Activated CD4-positive, alpha-beta T cell treated with anti-CD3 and anti-CD28 coated beads, Interleukin-2, amount 10 ng/mL, durations not matched to agents 24 days and 14 days (primary cell): Measurements from ENCODE around the gene ADAM8. TPM values are rescaled to one million over a fixed set of nuclear protein-coding genes. Genes with fewer than 3 reads are reported as not detected.
A peak's percentile ranks its signal among the peaks of the same experiment; 100 is the strongest.

Experiments
- DNase-seq: peaks from one replicate; pipeline ENCODE4 v3.0.0; 2022
- H3K27ac Mint-ChIP-seq: one replicate; pipeline ENCODE4 v1.8.0; 2022; ENCODE audit warnings: mild to moderate bottlenecking, mixed read lengths
- H3K27me3 Mint-ChIP-seq: one replicate; pipeline ENCODE4 v1.8.0; 2022; ENCODE audit warnings: mixed read lengths
- H3K36me3 Mint-ChIP-seq: one replicate; pipeline ENCODE4 v1.8.0; 2022; ENCODE audit warnings: low read depth, mild to moderate bottlenecking, mixed read lengths
- H3K4me1 Mint-ChIP-seq: one replicate; pipeline ENCODE4 v1.8.0; 2021; ENCODE audit warnings: mixed read lengths
- H3K4me3 Mint-ChIP-seq: one replicate; pipeline ENCODE4 v1.8.0; 2022; ENCODE audit warnings: mild to moderate bottlenecking, moderate library complexity, mixed read lengths
- H3K9me3 Mint-ChIP-seq: one replicate; pipeline ENCODE4 v1.8.0; 2021; ENCODE audit warnings: mixed read lengths
- intact Hi-C: fragments of 100-400 bp; cut with micrococcal nuclease; formaldehyde crosslinking; loops from one replicate; pipeline ENCODE4 v1.15.1; 2023
- total RNA-seq: library from RNA; stranded (reverse); gene quantifications from 2 replicates; pipeline ENCODE4 v1.2.3, GENCODE V29; 2022

ADAM8 gene
- total RNA-seq, 1 donor from 2014 or later: 143 TPM

DNA sequence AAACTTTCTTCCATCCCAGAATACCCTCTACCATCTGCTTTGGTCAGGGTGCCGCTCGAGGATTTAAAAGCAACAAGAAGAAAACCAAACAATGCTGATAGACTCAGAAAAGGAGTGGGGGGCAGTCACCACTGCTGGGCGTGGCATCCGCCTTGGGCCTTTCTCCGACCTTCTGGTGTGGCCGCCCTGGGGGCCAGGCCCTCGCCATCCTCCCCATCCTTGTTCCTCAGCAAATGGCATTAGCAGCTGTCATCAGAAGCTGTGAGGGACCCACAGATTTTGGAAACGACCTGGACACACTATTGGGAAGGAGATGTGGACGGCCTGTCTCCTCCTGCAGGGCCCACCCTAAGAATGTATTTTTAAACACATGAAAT lies 36.1 kb upstream of the ADAM8 start:
- DNase-seq: no peak
- H3K9me3 Mint-ChIP-seq: peaks cover 6% of the 10 kb centered on the region
- H3K4me1 Mint-ChIP-seq: peaks cover 10% of the 10 kb centered on the region
- no peak overlapping the region for H3K4me3 Mint-ChIP-seq
- peaks cover 20% of the 10 kb centered on the region for H3K36me3 Mint-ChIP-seq
- intact Hi-C loops: no loop called here
- H3K27me3 Mint-ChIP-seq: peaks cover 2% of the 10 kb centered on the region
- H3K27ac Mint-ChIP-seq: no peak overlapping the region

DNA sequence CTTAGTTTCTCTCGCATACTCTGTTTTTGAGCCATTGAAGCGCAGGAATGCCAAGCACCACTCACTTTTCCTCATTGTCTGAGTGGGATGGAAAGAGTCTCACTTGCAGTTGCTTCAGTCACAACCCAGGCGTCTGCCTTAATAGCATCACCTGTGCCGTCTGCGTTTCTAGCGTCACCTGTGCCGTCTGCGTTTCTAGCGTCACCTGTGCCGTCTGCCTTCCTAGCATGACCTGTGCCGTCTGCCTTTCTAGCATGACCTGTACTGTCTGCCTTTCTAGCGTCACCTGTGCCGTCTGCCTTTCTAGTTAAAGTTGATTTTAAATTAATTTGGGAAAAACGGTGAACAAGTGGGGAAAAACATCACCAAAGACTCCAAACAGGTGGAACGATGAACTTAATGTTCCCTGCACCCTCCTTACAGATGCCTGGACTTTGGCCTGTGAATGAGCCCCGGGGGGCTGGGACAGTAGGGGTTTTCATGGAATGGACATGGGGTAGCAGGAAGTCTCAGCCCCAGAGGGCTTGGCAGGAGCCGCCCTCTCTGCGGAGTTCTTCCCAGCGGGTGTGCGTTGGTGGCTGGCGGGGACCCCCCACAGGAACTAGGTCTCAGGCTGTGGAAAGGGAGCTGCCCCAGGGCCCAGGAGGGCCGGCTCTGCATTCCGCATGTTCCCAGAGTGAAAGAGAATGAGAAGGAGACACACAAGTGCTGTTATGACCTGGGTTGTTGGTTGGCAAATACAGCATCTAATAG lies 35.5 kb upstream of the ADAM8 start:
- Mint-ChIP-seq H3K4me3 (no peak overlapping the region), H3K4me1 (peaks cover 13% of the 10 kb centered on the region), H3K36me3 (peaks cover 20% of the 10 kb centered on the region), H3K27me3 (peaks cover 2% of the 10 kb centered on the region), H3K9me3 (peaks cover 6% of the 10 kb centered on the region), H3K27ac (no peak overlapping the region)
- intact Hi-C loops: no loop called here
- no peak for DNase-seq

DNA sequence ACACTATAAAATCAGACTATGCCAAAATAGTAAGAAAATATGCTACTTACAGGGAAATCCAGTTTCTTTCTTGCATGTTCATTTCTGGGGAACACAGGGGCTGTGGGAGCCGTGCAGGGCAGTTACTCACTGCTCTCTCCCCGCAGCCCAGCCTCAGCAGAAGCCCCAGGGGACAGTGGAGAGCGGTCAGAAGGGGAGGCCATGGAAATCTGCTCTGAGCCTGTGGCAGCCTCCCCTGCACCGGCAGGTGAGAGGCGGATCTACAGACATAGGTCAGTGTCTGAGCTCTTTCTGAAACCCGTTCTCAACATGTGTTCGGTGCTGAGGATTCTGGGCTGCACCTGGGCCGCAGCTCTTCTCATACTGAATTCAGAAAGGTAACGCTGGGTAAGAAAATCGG lies 34.9 kb upstream of the ADAM8 start:
- H3K4me1 Mint-ChIP-seq: peaks cover 17% of the 10 kb centered on the region
- no peak overlapping the region for H3K27ac Mint-ChIP-seq
- peaks cover 2% of the 10 kb centered on the region for H3K27me3 Mint-ChIP-seq
- H3K4me3 Mint-ChIP-seq: no peak overlapping the region
- intact Hi-C loops: no loop called here
- peaks cover 6% of the 10 kb centered on the region for H3K9me3 Mint-ChIP-seq
- peaks cover 20% of the 10 kb centered on the region for H3K36me3 Mint-ChIP-seq
- DNase-seq: no peak

DNA sequence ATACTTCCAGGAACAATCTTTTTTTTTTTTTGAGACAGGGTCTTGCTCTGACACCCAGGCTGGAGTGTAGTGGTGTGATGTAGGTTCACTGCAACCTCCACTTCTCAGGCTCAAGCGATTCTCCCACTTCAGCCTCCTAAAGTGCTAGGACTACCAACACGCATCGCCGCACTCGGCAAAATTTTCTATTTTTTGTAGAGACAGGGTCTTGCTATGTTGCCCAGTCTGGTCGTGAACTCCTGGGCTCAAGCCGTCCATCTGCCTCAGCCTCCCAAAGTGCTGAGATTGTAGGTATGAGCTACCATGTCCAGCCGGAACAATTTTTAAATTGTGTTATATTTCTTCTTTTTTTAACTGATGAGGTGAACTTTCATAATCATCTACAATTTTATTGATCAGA lies 34.1 kb upstream of the ADAM8 start:
- intact Hi-C loops: no loop called here
- Mint-ChIP-seq H3K27me3 (peaks cover 2% of the 10 kb centered on the region), H3K9me3 (no peaks in the 10 kb centered on the region), H3K4me3 (no peak overlapping the region), H3K36me3 (peaks cover 20% of the 10 kb centered on the region), H3K4me1 (peaks cover 14% of the 10 kb centered on the region), H3K27ac (no peak overlapping the region)
- no peak for DNase-seq

DNA sequence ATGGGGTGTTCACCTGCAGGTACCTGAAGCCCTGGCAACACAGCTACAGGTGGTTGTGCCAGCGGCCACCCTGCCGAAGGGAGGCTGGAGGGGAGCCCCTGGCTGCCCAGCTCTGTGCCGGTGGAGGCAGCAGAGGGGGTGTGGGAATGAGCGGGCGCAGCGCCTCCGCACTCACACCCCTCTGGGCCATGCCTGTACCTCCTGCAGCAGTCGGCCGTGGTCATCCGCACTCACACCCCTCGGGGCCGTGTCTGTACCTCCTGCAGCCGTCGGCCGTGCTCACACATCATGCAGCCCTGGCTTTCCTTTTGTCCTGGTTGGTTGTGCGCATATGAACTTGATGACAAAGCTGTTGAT lies 33.7 kb upstream of the ADAM8 start:
- Mint-ChIP-seq H3K27ac (no peak overlapping the region), H3K4me1 (peaks cover 16% of the 10 kb centered on the region), H3K9me3 (no peaks in the 10 kb centered on the region), H3K36me3 (peaks cover 21% of the 10 kb centered on the region), H3K4me3 (no peak overlapping the region), H3K27me3 (peaks cover 2% of the 10 kb centered on the region)
- intact Hi-C loops: no loop called here
- DNase-seq: no peak

DNA sequence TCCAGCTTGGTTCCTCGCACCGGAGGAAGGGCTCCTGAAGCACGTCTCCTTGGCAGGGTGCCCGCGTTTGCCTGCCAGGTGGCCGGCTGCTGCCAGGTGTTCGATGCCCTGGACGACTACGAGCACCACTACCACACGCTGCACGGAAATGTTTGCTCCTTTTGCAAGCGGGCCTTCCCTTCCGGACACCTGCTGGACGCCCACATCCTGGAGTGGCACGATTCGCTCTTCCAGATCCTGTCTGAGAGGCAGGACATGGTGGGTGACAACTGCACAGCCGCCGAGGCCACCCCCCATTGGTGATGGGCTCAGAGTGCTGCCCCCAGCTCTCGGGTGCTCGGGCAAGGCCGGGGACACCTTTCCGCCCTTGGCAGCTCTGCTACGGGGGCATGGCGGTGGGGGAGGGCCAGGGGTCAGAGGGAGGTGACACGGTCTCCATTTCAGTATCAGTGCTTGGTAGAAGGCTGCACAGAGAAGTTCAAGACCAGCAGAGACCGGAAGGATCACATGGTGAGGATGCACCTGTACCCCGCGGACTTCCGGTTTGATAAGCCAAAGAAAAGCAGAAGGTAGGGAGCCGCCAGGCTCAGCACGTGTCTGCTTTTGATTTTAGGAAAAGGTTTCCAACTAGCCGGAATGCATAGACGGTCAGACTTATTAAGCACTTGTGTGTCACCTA lies 33.2 kb upstream of the ADAM8 start:
- H3K27ac Mint-ChIP-seq: no peak overlapping the region
- peaks cover 2% of the 10 kb centered on the region for H3K27me3 Mint-ChIP-seq
- intact Hi-C loops: loop anchor here (1.0 to 5.0 kb wide), 5 partner anchors 35 to 368 kb away; partner anchors contain the start of genes CFAP46, FUOM, MTG1 and PAOX
- peaks cover 24% of the 10 kb centered on the region for H3K36me3 Mint-ChIP-seq
- H3K9me3 Mint-ChIP-seq: no peaks in the 10 kb centered on the region
- H3K4me1 Mint-ChIP-seq: peaks cover 18% of the 10 kb centered on the region
- no peak for DNase-seq
- H3K4me3 Mint-ChIP-seq: peak overlapping the region; percentile 73

DNA sequence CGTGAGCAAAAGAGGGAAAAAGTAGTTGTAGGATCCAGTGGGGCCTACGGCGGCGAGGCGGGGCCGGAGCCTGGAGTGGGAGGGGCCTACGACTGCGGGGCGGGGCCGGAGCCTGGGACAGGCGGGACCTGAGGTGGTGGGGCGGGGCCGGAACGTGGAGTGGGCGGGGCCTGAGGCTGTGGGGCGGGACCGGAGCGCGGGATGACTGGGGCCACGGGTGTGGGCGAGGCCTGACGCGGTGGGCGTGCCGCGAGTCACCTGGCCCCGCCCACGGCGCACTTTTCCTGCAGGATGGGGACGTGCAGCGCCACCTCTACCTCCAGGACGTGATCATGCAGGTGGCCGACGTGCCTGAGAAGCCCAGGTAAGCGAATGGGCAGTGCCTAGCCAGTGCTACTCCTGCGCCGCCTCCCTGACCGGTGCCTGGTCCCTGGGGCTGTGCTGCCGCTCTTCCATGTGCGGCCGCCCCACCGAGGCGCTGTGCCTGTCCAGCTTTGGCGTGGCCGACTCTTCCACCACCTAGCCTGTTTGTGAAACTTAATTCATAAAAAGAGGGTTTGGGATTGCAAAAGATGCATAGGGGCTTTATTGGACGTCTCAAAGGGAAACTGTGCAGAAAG lies 32.5 kb upstream of the ADAM8 start:
- Mint-ChIP-seq H3K36me3 (peaks cover 24% of the 10 kb centered on the region), H3K27ac (peak overlapping the region; percentile 81), H3K27me3 (peaks cover 2% of the 10 kb centered on the region), H3K4me1 (peaks cover 17% of the 10 kb centered on the region), H3K4me3 (peak overlapping the region; percentile 73), H3K9me3 (no peaks in the 10 kb centered on the region)
- intact Hi-C loops: loop anchor here (1.0 to 5.0 kb wide), 5 partner anchors 34 to 367 kb away; partner anchors contain the start of genes CFAP46, FUOM, MTG1 and PAOX
- DNase-seq: peak; percentile 97

DNA sequence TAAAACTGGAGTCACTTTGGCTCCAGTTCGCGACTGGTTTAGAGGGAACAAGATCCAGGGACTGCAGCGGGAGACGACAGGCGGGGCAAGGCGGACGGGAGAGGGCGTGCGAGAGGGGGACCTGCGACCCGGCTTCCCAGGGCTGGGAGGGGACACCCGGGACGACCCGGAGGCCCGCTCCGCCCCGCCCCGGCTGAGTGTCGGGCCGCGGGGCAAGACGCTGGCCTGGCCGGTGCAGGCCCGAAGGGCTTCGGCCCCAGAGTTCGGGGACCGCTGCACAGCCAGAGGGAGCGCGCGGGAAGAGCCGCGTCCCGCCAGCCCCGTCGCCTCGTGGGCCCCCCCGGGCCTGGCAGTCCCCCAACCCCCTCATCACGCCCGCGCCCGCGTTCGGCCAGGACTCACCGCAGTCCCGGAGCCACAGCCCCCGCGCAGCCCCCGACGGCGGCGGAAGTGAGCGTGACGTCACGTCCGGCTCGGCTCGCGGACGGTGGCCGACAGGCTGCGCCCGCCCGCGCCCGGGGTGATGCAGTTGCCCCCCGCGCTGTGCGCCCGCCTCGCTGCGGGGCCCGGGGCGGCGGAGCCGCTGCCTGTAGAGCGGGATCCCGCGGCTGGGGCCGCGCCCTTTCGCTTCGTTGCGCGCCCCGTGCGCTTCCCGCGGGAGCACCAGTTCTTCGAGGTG lies 31.9 kb upstream of the ADAM8 start, which contains the start of the genes TUBGCP2 and ZNF511:
Gene TUBGCP2, minus strand, starts transcription at position 452 of the 679 bp plus-strand sequence. CDS start 5,931 bp downstream, outside the sequence.
Gene ZNF511, plus strand, starts transcription at position 494 of the 679 bp plus-strand sequence. Its CDS starts 30 bp downstream, at position 524.
- peak; percentile 98 for DNase-seq
- peak within 1 kb of the TSS; percentile 98 for H3K27ac Mint-ChIP-seq
- no peaks in the 10 kb centered on the region for H3K9me3 Mint-ChIP-seq
- H3K4me3 Mint-ChIP-seq: peak within 1 kb of the TSS; percentile 94
- intact Hi-C loops: loop anchor here (1.0 to 5.0 kb wide), 5 partner anchors 33 to 366 kb away; partner anchors contain the start of genes CFAP46, FUOM, MTG1 and PAOX
- H3K36me3 Mint-ChIP-seq: peaks cover 24% of the 10 kb centered on the region
- H3K27me3 Mint-ChIP-seq: peaks cover 2% of the 10 kb centered on the region
- H3K4me1 Mint-ChIP-seq: peaks cover 20% of the 10 kb centered on the region

DNA sequence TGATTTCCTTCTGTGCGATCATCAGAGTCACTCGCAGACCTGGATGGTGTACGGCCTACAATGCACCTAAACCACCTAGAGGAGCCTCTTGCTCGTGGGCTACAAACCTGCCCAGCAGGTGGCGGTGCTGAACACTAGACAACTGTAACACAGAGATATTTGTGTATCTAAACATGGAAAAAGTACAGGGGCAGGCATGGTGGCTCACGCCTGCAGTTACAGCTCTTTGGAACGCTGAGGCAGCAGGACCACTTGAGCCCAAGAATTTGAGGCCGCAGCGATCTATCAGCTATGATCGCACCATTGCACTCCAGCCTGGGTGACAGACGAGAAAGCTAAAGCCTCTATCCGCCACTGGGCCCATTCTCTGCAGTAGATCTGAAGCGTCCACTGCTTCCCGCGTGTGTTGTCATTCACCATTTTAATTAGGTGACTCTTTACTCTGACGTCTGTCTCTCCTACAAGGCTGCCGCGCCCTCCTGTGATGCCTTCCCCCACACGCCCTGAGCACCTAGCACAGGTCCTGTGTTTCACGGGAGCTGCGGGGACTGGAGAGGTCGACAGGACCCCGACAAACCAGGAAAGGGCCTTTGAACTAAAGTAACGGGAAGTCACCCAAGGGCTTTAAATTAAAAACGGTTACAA lies 31.2 kb upstream of the ADAM8 start:
- intact Hi-C loops: loop anchor here (1.0 to 5.0 kb wide), 4 partner anchors 29 to 366 kb away; partner anchors contain the start of genes CFAP46 and MTG1
- no peaks in the 10 kb centered on the region for H3K9me3 Mint-ChIP-seq
- DNase-seq: peak; percentile 96
- peaks cover 24% of the 10 kb centered on the region for H3K36me3 Mint-ChIP-seq
- peak overlapping the region; percentile 94 for H3K4me3 Mint-ChIP-seq
- H3K4me1 Mint-ChIP-seq: peaks cover 20% of the 10 kb centered on the region
- peak overlapping the region; percentile 98 for H3K27ac Mint-ChIP-seq
- peaks cover 2% of the 10 kb centered on the region for H3K27me3 Mint-ChIP-seq

DNA sequence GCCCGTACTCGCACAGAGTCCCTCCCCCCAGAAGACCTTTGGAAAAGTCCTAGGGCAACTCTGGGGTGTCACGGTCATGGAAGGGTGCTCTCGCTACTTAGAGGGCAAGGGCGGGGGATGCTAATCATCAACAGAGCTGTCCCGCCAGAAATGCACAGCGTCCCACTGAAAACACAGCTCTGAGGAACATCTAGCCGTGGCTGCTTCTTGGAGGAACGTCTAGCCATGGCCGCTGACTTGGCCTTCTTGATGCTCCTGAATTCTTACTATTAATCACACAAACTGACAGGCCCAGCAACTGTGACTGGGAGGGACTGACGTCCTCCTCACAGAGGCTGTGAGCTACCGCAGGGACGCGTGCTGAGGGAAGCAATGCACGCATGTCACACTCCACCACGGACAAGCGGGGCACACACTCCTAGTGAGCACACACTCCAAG lies 30.3 kb upstream of the ADAM8 start:
- peaks cover 2% of the 10 kb centered on the region for H3K27me3 Mint-ChIP-seq
- peaks cover 24% of the 10 kb centered on the region for H3K36me3 Mint-ChIP-seq
- H3K4me1 Mint-ChIP-seq: peaks cover 20% of the 10 kb centered on the region
- intact Hi-C loops: loop anchor here (1.0 to 5.0 kb wide), 4 partner anchors 28 to 365 kb away; partner anchors contain the start of genes CFAP46 and MTG1
- H3K4me3 Mint-ChIP-seq: peak overlapping the region; percentile 94
- DNase-seq: no peak
- peak overlapping the region; percentile 98 for H3K27ac Mint-ChIP-seq
- H3K9me3 Mint-ChIP-seq: no peaks in the 10 kb centered on the region

DNA sequence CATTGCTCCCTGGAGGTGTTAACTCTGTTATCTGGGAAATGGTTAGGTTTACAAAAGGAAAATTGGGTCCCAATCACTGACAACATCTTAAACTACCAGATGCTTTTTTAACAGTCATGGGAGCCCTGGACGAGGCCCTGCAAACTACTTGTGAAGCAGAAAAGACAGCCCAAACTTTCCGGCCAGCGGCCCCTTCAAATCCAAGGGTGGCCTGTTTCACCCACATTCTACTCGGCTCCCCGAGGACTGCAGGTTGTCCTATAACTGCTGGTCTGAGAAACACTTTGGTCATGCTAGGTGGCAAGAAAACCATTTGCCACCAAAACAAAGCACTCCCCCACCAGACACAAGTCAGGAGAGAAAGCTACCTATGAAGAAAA lies 29.4 kb upstream of the ADAM8 start:
- no peaks in the 10 kb centered on the region for H3K9me3 Mint-ChIP-seq
- peaks cover 20% of the 10 kb centered on the region for H3K4me1 Mint-ChIP-seq
- peaks cover 2% of the 10 kb centered on the region for H3K27me3 Mint-ChIP-seq
- H3K36me3 Mint-ChIP-seq: peaks cover 20% of the 10 kb centered on the region
- no peak for DNase-seq
- no peak overlapping the region for H3K27ac Mint-ChIP-seq
- intact Hi-C loops: loop anchor here (5.0 kb wide), 2 partner anchors 86 to 364 kb away; partner anchors contain the start of genes CFAP46 and MTG1
- no peak overlapping the region for H3K4me3 Mint-ChIP-seq

DNA sequence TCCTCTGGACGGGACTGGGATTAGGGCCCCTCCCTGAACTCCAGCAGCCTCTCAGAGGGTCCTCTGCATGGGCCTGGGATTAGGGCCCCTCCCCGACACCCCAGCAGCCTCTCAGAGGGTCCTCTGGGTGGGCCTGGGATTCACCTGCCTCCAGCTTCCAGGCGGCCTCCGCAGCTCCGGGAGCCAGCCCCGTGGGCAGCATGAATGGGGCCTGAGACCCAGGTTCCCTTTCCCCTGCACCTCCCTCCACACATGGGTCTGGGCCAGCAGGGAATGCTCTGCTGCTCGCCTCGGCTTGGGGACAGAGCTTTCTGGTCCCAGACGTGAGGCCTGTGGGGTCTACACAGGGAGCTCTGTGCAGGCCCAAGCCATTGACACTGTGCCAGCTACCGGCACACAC lies 26.5 kb upstream of the ADAM8 start:
- no peak for DNase-seq
- H3K27me3 Mint-ChIP-seq: peaks cover 2% of the 10 kb centered on the region
- peaks cover 33% of the 10 kb centered on the region for H3K36me3 Mint-ChIP-seq
- no peaks in the 10 kb centered on the region for H3K9me3 Mint-ChIP-seq
- no peak overlapping the region for H3K27ac Mint-ChIP-seq
- H3K4me1 Mint-ChIP-seq: peaks cover 20% of the 10 kb centered on the region
- intact Hi-C loops: no loop called here
- H3K4me3 Mint-ChIP-seq: no peak overlapping the region

DNA sequence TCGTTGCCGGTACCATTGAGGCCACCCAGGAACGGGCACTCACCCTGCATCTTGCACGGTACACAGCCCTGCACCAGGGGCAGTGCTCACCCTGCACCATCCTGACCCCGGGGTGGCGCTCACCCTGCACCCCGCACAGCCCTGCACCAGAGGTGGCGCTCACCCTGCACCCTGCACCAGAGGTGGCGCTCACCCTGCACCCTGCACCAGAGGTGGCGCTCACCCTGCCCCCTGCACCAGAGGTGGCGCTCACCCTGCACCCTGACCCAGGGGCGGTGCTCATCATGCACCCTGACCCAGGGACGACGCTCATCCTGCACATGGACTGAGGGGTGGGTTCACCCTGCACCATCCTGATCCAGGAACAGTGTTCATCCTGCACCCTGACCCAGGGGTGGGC lies 25.6 kb upstream of the ADAM8 start:
- Mint-ChIP-seq H3K9me3 (no peaks in the 10 kb centered on the region), H3K27me3 (no peaks in the 10 kb centered on the region), H3K27ac (no peak overlapping the region), H3K4me1 (peaks cover 13% of the 10 kb centered on the region), H3K36me3 (peaks cover 38% of the 10 kb centered on the region), H3K4me3 (no peak overlapping the region)
- intact Hi-C loops: no loop called here
- no peak for DNase-seq
